GM21526 (cell line): ENCODE results near the gene NFKBIA.
"Not testable (repeated sequence)": the region's sequence is repeated elsewhere in the genome, so short reads cannot be mapped to it uniquely, and the experiment has no call there.

Experiments used
- ATAC-seq: cut with Tn5 transposase; IDR thresholded peaks from one replicate; pipeline ENCODE4 v1.9.1; 2021; ENCODE audit warnings: moderate library complexity; ENCODE audit not compliant: unreplicated experiment, low FRiP score

NFKBIA gene

GRCh38 chr14:35410858-35411257 lies 6.3 kb upstream of the NFKBIA start:
- ATAC-seq: no peak

- no peak for ATAC-seq
These were observed 5.0 kb upstream of the NFKBIA start for GRCh38 chr14:35409595-35409994.

GRCh38 chr14:35408026-35408425 lies 3.5 kb upstream of the NFKBIA start:
- no peak for ATAC-seq

- no peak for ATAC-seq
These were observed 2.7 kb upstream of the NFKBIA start for GRCh38 chr14:35407306-35407630.

- no peak for ATAC-seq
These were observed 2.2 kb upstream of the NFKBIA start for GRCh38 chr14:35406506-35407305.

GRCh38 chr14:35406090-35406489 lies 1.5 kb upstream of the NFKBIA start:
- no peak for ATAC-seq

- no peak for ATAC-seq
These were observed 901 bp upstream of the NFKBIA start for GRCh38 chr14:35405304-35405996.

GRCh38 chr14:35403603-35404448 lies 723 bp downstream of the NFKBIA start:
- peak; percentile 46 for ATAC-seq

GRCh38 chr14:35403114-35403602 lies 1.4 kb downstream of the NFKBIA start:
- no peak for ATAC-seq

GRCh38 chr14:35402323-35403113 lies 2.0 kb downstream of the NFKBIA start:
- no peak for ATAC-seq

GRCh38 chr14:35401422-35402265 lies 2.9 kb downstream of the NFKBIA start:
- no peak for ATAC-seq

- no peak for ATAC-seq
These were observed 3.7 kb downstream of the NFKBIA start for GRCh38 chr14:35400648-35401421.

- ATAC-seq: no peak
These were observed 5.2 kb downstream of the NFKBIA start for GRCh38 chr14:35399083-35399937.

- no peak for ATAC-seq
These were observed 6.4 kb downstream of the NFKBIA start for GRCh38 chr14:35398071-35398584.

- not testable (repeated sequence) for ATAC-seq
These were observed 7.9 kb downstream of the NFKBIA start for GRCh38 chr14:35396610-35397009.

- no peak for ATAC-seq
These were observed 9.3 kb downstream of the NFKBIA start for GRCh38 chr14:35395283-35395682.

GRCh38 chr14:35394326-35395013 lies 10.1 kb downstream of the NFKBIA start:
- no peak for ATAC-seq
